Activated CD4-positive, alpha-beta T cell treated with anti-CD3 and anti-CD28 coated beads, Interleukin-2, amount 50 U/mL, for 48 hours (primary cell): ENCODE measurements around the gene ZNF681.
"Not testable (repeated sequence)": the region's sequence is repeated elsewhere in the genome, so short reads cannot be mapped to it uniquely, and the experiment has no call there.

ENCODE experiments used
- DNase-seq, 2 experiments: peaks; one replicate each; pipeline ENCODE4 v3.0.0-alpha.2; 2020

The ZNF681 gene

GRCh38 chr19:23771761-23772674 is 13.3 kb upstream of the ZNF681 start:
- no peak for DNase-seq

DNA sequence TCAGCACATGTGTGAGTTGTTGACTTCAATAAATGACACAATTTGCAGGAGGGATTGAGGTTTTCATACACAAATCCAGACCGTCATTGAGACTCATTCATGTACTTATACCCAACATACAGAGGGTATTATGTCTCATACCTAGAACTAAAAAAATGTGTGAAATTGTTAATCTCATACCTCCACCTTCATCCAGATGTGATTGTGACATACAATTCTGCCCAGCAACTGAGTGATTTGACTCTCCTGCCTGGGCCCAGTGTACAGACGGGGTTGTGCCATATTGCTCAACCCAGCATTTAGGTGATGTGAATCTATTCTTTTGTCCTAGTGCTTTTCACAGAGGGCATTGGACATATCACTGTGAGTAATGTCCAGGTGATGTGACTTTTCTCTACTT is 12.6 kb upstream of the ZNF681 start:
- peak in 1 of 2 experiments; percentile 21 for DNase-seq

GRCh38 chr19:23770672-23771250 is 12.1 kb upstream of the ZNF681 start:
- DNase-seq: no peak

DNA sequence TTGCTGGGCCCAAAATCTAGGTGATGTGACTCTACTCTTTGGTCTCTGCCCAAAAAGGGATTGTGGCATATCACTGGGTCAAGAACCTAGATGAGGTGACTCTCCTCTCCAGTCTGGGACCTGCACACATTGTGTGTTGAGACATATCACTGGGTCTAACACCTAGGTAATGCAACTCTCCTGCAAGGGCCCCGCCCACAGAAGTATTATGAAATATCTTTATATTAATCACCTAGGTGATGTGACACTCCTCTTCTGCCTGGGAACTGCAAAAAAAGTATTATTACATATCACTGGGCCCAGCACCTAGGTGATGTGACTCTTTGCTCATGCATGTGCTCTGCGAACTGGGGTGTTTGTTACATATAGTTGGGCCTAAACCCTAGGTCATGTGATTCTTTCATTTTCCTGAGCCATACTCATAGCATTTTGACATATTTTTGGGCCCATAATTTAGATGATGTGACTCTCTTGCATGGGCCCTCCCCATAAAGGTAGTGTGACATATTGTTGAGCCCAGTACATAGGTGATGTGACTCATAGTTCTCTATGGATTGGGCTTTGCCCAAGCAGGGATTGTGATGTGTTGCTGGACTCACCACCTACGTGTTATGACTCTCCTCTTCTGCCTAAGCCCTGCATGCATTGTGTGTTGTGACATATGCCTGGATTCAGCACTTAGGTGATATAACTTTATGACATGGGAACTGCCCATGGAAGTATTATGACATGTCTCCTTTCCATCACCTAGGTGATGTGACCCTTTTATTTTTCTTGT is 11.2 kb upstream of the ZNF681 start:
- DNase-seq: no peak

DNA sequence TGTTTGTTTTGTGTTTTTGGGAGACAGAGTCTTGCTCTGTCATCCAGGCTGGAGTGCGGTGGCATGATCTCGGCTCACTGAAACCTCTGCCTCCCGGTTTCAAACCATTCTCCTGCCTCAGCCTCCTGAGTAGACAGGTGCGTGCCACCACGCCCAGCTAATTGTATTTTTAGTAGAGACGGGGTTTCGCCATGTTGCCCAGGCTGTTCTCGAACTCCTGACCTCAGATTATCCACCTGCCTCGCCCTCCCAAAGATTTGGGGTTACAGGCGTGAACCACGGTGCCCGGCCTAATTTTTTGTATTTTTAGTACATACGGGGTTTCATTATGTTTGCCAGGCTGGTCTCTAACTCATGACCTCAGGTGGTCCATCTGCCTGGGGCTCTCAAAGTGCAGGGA is 8.3 kb upstream of the ZNF681 start:
- DNase-seq: no peak

DNA sequence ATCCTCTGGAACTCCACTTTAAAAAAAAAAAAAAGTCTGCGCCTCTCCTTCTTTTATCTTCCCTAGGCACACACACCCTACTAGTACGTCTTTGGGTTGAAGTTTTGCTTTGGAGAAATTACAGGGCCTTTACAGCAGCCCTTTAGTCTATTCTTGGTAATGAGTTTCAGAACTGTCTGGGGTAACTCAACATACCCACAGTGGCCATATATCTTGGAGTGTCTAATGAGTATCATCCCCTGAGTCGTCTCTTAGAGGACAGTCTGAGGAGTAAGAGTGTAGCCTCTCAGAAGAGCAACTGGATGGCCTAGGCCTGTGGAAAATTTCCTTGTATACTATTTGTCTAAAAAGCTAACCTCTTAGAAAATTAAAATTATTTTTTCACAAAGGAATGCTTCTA is 6.1 kb upstream of the ZNF681 start:
- DNase-seq: no peak

GRCh38 chr19:23762884-23763711 is 4.4 kb upstream of the ZNF681 start:
- peak; percentile 83 to 87 for DNase-seq

DNA sequence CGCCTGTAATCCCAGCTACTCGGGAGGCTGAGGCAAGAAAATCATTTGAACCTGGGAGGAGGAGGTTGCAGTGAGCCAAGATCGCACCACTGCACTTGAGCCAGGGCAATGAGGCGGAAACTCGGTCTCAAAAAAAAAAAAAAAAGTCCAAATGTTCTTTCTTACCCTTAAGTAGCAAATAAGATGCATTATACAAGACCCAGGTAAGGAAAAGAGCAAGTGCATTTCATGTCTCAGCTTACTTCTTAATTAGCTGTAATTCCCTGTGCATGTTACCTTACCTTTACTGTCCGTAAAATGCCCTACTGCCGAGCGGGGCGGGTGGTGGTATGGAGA is 3.8 kb upstream of the ZNF681 start:
- DNase-seq: no peak

GRCh38 chr19:23760326-23760725 is 1.6 kb upstream of the ZNF681 start:
- not testable (repeated sequence) for DNase-seq

GRCh38 chr19:23743633-23744232 is 15.0 kb downstream of the ZNF681 start:
- DNase-seq: not testable (repeated sequence)

GRCh38 chr19:23730729-23731465 is 27.8 kb downstream of the ZNF681 start:
- not testable (repeated sequence) for DNase-seq

DNA sequence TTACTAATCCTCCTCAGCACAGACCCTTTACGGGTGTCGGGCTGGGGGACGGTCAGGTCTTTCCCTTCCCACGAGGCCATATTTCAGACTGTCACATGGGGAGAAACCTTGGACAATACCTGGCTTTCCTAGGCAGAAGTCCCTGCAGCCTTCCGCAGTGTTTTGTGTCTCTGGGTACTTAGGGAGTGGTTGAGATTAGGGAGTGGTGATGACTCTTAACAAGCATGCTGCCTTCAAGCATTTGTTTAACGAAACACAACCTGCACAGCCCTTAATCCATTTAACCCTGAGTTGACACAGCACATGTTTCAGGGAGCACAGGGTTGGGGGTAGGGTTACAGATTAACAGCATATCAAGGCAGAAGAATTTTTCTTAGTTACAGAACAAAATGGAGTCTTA is 34.5 kb downstream of the ZNF681 start:
- not testable (repeated sequence) for DNase-seq

DNA sequence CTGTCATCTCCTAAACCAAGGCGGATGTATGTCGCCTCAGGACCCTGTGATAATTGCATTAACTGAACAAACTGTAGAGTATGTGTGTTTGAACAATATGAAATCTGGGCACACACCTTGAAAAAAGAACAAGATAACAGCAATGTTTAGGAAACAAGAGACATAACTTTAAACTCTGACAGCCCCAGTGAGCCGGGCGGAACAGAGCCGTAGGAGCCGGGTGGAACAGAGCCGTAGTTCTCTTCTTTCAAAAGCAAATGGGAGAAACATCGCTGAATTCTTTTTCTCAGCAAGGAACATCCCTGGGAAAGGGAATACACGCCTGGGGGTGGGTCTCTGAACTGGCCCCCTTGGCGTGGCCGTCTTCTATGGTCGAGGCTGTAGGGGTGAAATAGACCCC is 39.9 kb downstream of the ZNF681 start:
- no peak for DNase-seq

DNA sequence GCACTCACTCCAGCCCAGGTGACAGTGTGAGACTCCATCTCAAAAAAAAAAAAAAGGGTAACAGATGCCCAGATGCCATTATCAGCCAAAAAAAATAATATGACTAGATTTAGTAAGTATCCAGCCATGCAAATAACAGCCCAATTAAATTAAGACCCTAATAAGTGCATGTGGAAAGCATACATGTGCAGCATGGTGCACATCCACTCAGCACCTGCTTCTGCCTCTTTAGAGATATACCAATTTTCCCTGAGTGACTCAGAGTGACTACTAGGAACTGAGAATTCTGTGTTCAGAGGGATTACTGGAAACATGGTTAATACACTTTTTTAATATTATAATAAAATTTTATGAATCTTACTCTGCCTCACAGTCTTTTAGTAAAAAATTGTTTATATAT is 41.9 kb downstream of the ZNF681 start:
- DNase-seq: no peak

DNA sequence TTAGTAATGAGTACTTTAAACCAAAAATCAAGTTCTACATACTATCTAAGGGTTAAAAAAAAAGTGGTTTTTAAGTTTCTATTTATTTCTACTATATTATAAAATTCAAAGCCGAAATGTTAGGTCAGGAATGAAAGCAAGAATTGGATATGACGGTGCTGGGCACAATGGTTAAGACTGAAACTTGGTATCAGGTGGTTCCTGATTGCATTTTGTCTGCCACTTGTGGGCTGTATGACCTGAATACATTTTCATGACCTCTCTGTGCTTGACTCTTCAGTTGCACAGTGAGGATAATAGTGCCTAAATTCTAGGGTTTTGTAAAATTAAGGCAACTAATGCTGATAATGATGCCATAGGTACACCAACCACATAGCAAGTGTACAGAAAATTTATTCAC is 49.3 kb downstream of the ZNF681 start:
- no peak for DNase-seq

GRCh38 chr19:23706657-23707056 is 52.0 kb downstream of the ZNF681 start:
- no peak for DNase-seq

- DNase-seq: no peak
These were observed 59.2 kb downstream of the ZNF681 start for GRCh38 chr19:23699521-23699860.

DNA sequence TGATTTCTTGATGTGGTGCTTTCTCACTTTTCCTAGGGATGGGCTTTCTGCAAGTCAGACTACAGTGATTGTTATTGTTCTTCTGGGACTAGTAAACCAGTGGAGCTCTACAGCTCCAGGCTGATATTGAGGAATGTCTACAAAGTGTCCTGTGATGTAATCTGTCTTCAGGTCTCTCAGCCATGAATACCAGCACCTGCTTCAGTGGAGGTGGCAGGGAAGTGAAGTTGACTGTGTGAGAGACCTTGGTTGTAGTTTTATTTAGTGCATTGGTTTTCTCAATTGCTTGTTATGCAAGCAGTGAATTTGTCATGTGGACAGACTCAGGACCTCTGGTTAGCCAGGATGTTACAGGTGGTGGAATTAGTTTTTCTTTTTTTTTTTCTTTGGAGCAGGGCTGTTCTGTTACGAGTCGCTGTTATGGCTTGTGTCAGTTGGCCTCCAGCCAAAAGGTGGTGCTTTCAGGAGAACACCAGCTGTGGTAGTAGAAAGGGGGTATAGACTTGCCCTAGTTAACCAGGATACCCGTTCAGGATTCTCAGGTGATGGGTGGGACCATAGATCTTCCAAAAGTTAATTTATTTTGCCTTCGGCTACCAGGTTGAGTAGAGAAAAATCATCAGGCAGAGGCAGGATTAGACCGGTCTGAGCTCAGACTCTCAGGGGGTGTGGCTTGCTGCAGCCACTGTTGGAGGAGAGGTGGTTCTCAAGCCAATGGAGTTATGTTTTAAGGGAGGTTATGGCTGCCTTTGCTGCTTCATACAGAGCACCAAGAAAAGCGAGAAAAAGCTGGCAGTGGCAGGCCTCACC is 59.8 kb downstream of the ZNF681 start:
- no peak for DNase-seq

GRCh38 chr19:23692937-23693336 is 65.8 kb downstream of the ZNF681 start:
- not testable (repeated sequence) for DNase-seq
